Vagina (tissue), 2 donors: ENCODE results near the gene INSRR.

ENCODE experiments used
- CTCF ChIP-seq, 3 experiments: fragments of 450-650 bp in 2 of 3; fragments of 200-600 bp in 1 of 3; sonication (generic) in 1 of 3; IDR thresholded peaks; one replicate each; pipeline ENCODE4 v1.5.1; 2017 to 2019; ENCODE audit warnings: antibody characterized with exemption in 3 of 3, mild to moderate bottlenecking in 2 of 3, moderate library complexity in 2 of 3
- POLR2A ChIP-seq, 2 donors: fragments of 450-650 bp; IDR thresholded peaks; one replicate each; pipeline ENCODE4 v1.6.1; 2017; ENCODE audit warnings: antibody characterized with exemption in 2 of 2, mild to moderate bottlenecking in 2 of 2, moderate library complexity in 2 of 2
- POLR2AphosphoS5 ChIP-seq, 2 donors: sonication (generic); formaldehyde crosslinking; IDR thresholded peaks; one replicate each; pipeline ENCODE4 v1.9.0; 2017; ENCODE audit warnings: antibody characterized with exemption in 2 of 2, mild to moderate bottlenecking in 2 of 2, low read depth in 1 of 2; ENCODE audit not compliant: insufficient read depth in 1 of 2

DNA sequence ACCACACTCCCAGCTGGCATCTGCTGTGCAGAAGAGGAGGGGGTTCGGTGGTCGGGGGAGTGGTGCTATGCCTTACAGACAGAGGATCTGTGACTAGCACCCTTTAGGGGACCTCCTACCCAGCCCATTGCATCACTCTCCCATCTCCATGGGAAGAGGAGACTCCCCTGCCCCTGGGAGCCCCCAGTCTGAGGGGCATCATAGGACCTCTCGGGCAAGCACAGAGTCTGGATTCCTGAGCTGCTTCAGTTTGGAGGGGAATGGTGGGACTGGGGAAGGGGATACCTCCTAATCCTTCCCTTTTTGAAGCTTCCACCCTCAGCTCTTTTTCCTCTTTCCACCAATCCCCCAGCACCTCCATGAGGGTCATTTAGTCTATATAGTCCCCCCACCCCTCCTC is 1.4 kb downstream of the INSRR start:
- no peak for TF ChIP-seq POLR2A (IDR thresholded peaks at IDR 0.05)
- no peak for TF ChIP-seq CTCF (IDR thresholded peaks at IDR 0.05)
- no peak for TF ChIP-seq POLR2AphosphoS5 (IDR thresholded peaks at IDR 0.05; ENCODE audit: insufficient read depth in 1 of 2, low read depth in 1 of 2)
